Panc1 (cell line): Measurements from ENCODE around the gene TADA1. TPM values are rescaled to one million over a fixed set of nuclear protein-coding genes. Genes with fewer than 3 reads are reported as not detected.

Experiments used
- ATAC-seq: fragments of 200-7000 bp; cut with Tn5 transposase; 2 replicates; pipeline ENCODE4 v1.9.1; 2020; ENCODE audit warnings: mild to moderate bottlenecking, moderate library complexity
- BruUV-seq: library from RNA; stranded (reverse); fragments of 400-500 nt; replicated peaks from 2 replicates; lab custom pipeline; 2021; lab: Mats Ljungman, UMichigan
- CTCF ChIA-PET: fragments of 300-600 bp; sonication (Branson Sonifier 250); formaldehyde crosslinking; loops from one replicate; lab custom pipeline; 2022; ENCODE audit warnings: antibody characterized with exemption; lab: Charles Lee
- POLR2A ChIA-PET: fragments of 300-600 bp; sonication (Branson Sonifier 250); formaldehyde crosslinking; loops from one replicate; lab custom pipeline; 2022; ENCODE audit warnings: antibody characterized with exemption; lab: Charles Lee
- DNase-seq: peaks from one replicate; pipeline ENCODE4 v3.0.0-alpha.2; 2010; ENCODE audit warnings: low read depth, low spot score
- H3K27ac ChIP-seq: 2 replicates; pipeline ENCODE4 v1.5.1; 2011; ENCODE audit warnings: mild to moderate bottlenecking, low read length, inconsistent platforms
- H3K27me3 ChIP-seq: fragments of 200-500 bp; sonication (Bioruptor generic); 2 replicates; pipeline ENCODE4 v1.6.0; 2014; ENCODE audit warnings: low read length, inconsistent platforms; ENCODE audit not compliant: control insufficient read depth, insufficient read depth
- H3K36me3 ChIP-seq: fragments of 200-500 bp; sonication (Bioruptor generic); 2 replicates; pipeline ENCODE4 v1.5.1; 2014; ENCODE audit warnings: inconsistent platforms, mild to moderate bottlenecking, low read length, moderate library complexity; ENCODE audit not compliant: control insufficient read depth, insufficient read depth
- H3K4me1 ChIP-seq: 2 replicates; pipeline ENCODE4 v1.5.1; 2011; ENCODE audit warnings: inconsistent platforms, mild to moderate bottlenecking, low read length, moderate library complexity; ENCODE audit not compliant: control insufficient read depth, insufficient read depth
- H3K4me3 ChIP-seq, 2 experiments: 2 replicates each; pipeline ENCODE4 v1.5.1; 2011 to 2012; ENCODE audit warnings: low read depth in 2 of 2, low read length in 2 of 2, mild to moderate bottlenecking in 2 of 2, inconsistent platforms in 1 of 2, moderate library complexity in 1 of 2
- H3K9me3 ChIP-seq: fragments of 200-500 bp; sonication (Bioruptor generic); 2 replicates; pipeline ENCODE4 v1.5.1; 2014; ENCODE audit warnings: low read depth, mild to moderate bottlenecking, inconsistent platforms, low read length, moderate library complexity; ENCODE audit not compliant: control insufficient read depth, insufficient read depth
- POLR2AphosphoS5 ChIP-seq: IDR thresholded peaks from 2 replicates; pipeline ENCODE4 v1.6.1; 2012; ENCODE audit warnings: mild to moderate bottlenecking, low read depth, low read length, moderate library complexity
- SIN3A ChIP-seq: IDR thresholded peaks from 2 replicates; pipeline ENCODE4 v1.6.1; 2012; ENCODE audit warnings: low read depth, mild to moderate bottlenecking, low read length, moderate library complexity, borderline replicate concordance; ENCODE audit not compliant: insufficient read depth
- TCF7L2 ChIP-seq: IDR thresholded peaks from 2 replicates; pipeline ENCODE4 v1.6.1; 2011; ENCODE audit warnings: mild to moderate bottlenecking, low read depth, low read length, inconsistent platforms
- in situ Hi-C: cut with HindIII; loops from 2 replicates; pipeline ENCODE4 v1.10.0; 2016; ENCODE audit warnings: low sequenced_read_pairs, low pct_unique_long_range_greater_than_20kb
- intact Hi-C: fragments of 100-400 bp; cut with micrococcal nuclease; formaldehyde crosslinking; loops from one replicate; pipeline ENCODE4 v1.10.0; 2022; ENCODE audit not compliant: unreplicated experiment
- total RNA-seq: library from RNA; stranded (reverse); gene quantifications from one replicate; pipeline ENCODE4 v1.2.1, GENCODE V29; 2021; ENCODE audit not compliant: unreplicated experiment
- TF ChIP-seq, protein P1 (sequence below), 2 experiments: IDR thresholded peaks; 2 replicates each; pipeline ENCODE4 v1.6.1; 2011 to 2012; ENCODE audit warnings: low read depth in 2 of 2, control low read depth in 1 of 2, low read length in 1 of 2, mild to moderate bottlenecking in 1 of 2, moderate library complexity in 1 of 2; ENCODE audit not compliant: insufficient read depth in 1 of 2
- TF ChIP-seq, protein P2 (sequence below): fragments of 450-650 bp; IDR thresholded peaks from 2 replicates; pipeline ENCODE4 v1.5.1; 2017; ENCODE audit warnings: mild to moderate bottlenecking

The TADA1 gene
- total RNA-seq, 1 experiment from 2014 or later: 12.3 TPM

DNA sequence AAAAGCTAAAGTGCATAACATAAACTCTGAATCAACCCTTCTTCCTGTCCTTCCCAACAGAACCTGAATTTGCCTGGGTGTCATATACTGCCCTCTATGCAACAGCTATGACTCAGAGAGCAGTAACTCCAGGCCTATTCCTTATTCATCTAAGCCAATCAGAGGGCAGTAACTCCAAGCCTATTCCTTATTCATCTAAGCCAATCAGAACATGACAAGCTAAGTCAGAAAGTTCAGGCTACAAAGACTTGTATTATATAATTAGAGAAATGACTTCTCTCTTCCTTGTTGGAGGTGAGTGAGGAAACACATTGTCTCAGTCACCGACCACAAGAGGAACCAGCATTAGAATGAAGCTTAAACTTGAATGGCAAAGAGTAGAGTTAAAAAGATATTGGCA is 26.2 kb upstream of the TADA1 start:
- in situ Hi-C loops (no loop called here), intact Hi-C loops (no loop called here)
- Histone ChIP-seq H3K4me1 (no peaks in the 10 kb centered on the region), H3K27me3 (peaks cover 5% of the 10 kb centered on the region), H3K4me3 (no peak overlapping the region), H3K27ac (no peak overlapping the region), H3K36me3 (no peaks in the 10 kb centered on the region), H3K9me3 (no peaks in the 10 kb centered on the region; the same call in 1 of the 2 replicates)
- POLR2A ChIA-PET: no interaction called here
- TF ChIP-seq, protein P1, sequence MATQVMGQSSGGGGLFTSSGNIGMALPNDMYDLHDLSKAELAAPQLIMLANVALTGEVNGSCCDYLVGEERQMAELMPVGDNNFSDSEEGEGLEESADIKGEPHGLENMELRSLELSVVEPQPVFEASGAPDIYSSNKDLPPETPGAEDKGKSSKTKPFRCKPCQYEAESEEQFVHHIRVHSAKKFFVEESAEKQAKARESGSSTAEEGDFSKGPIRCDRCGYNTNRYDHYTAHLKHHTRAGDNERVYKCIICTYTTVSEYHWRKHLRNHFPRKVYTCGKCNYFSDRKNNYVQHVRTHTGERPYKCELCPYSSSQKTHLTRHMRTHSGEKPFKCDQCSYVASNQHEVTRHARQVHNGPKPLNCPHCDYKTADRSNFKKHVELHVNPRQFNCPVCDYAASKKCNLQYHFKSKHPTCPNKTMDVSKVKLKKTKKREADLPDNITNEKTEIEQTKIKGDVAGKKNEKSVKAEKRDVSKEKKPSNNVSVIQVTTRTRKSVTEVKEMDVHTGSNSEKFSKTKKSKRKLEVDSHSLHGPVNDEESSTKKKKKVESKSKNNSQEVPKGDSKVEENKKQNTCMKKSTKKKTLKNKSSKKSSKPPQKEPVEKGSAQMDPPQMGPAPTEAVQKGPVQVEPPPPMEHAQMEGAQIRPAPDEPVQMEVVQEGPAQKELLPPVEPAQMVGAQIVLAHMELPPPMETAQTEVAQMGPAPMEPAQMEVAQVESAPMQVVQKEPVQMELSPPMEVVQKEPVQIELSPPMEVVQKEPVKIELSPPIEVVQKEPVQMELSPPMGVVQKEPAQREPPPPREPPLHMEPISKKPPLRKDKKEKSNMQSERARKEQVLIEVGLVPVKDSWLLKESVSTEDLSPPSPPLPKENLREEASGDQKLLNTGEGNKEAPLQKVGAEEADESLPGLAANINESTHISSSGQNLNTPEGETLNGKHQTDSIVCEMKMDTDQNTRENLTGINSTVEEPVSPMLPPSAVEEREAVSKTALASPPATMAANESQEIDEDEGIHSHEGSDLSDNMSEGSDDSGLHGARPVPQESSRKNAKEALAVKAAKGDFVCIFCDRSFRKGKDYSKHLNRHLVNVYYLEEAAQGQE (IDR thresholded peaks at IDR 0.05; ENCODE audit: insufficient read depth in 1 of 2, low read depth in 2 of 2, low read length in 1 of 2): no peak
- no peak for TF ChIP-seq POLR2AphosphoS5
- no peak for TF ChIP-seq SIN3A
- no peak for TF ChIP-seq TCF7L2
- TF ChIP-seq, protein P2, sequence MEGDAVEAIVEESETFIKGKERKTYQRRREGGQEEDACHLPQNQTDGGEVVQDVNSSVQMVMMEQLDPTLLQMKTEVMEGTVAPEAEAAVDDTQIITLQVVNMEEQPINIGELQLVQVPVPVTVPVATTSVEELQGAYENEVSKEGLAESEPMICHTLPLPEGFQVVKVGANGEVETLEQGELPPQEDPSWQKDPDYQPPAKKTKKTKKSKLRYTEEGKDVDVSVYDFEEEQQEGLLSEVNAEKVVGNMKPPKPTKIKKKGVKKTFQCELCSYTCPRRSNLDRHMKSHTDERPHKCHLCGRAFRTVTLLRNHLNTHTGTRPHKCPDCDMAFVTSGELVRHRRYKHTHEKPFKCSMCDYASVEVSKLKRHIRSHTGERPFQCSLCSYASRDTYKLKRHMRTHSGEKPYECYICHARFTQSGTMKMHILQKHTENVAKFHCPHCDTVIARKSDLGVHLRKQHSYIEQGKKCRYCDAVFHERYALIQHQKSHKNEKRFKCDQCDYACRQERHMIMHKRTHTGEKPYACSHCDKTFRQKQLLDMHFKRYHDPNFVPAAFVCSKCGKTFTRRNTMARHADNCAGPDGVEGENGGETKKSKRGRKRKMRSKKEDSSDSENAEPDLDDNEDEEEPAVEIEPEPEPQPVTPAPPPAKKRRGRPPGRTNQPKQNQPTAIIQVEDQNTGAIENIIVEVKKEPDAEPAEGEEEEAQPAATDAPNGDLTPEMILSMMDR: no peak
- ATAC-seq (no peak), DNase-seq (no peak)
- CTCF ChIA-PET: no interaction called here
- no TSS peak for BruUV-seq

DNA sequence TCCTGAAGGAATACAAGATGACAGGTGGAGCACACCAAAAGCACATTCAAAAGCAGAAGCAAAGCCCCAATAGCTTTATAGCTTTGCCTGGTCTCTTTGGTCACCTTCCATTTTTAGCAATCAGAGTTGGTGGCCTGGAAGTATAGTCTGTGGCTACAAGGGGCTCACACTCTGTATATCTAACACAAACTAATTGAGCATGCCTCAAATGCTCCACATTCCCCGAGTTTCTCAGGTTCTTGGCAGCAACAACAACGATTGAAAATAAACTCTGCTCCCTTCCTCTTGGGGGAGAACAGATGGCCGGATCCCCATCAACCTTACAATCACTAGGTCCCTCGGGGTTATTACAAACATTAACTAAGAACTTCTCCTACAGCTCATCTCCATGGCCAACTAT is 24.9 kb upstream of the TADA1 start:
- ChIA-PET POLR2A (no interaction called here), CTCF (no interaction called here)
- DNase-seq (no peak), ATAC-seq (no peak)
- Histone ChIP-seq H3K27ac (no peak overlapping the region), H3K4me3 (no peak overlapping the region), H3K36me3 (no peaks in the 10 kb centered on the region), H3K4me1 (no peaks in the 10 kb centered on the region), H3K27me3 (peaks cover 2% of the 10 kb centered on the region), H3K9me3 (no peaks in the 10 kb centered on the region; the same call in 1 of the 2 replicates)
- BruUV-seq: no TSS peak
- in situ Hi-C loops: no loop called here
- TF ChIP-seq, protein P2: no peak
- TF ChIP-seq TCF7L2 (no peak), SIN3A (no peak), POLR2AphosphoS5 (no peak)
- TF ChIP-seq, protein P1 (IDR thresholded peaks at IDR 0.05; ENCODE audit: insufficient read depth in 1 of 2, low read depth in 2 of 2, low read length in 1 of 2): no peak
- intact Hi-C loops: no loop called here
